Endometrium (tissue), 2 donors: ENCODE results near the gene HINFP.
"Not testable (repeated sequence)": the region's sequence is repeated elsewhere in the genome, so short reads cannot be mapped to it uniquely, and the experiment has no call there.

Experiments
- FAIRE-seq: peaks from 2 replicates; lab custom pipeline; 2012; peaks lifted over from hg19 to GRCh38; lab: Jason Lieb, UNC
- donor health status: control.
- donor health status: control.

HINFP gene

GRCh38 chr11:119155733-119156492 is 34.5 kb downstream of the HINFP start:
- FAIRE-seq, result no peak

- FAIRE-seq, result no peak
Observed at GRCh38 chr11:119156496-119156895, 35.1 kb downstream of the HINFP start.

- FAIRE-seq, result no peak
Observed at GRCh38 chr11:119157063-119157462, 35.7 kb downstream of the HINFP start.

- FAIRE-seq, result no peak
Observed at GRCh38 chr11:119158467-119158866, 37.1 kb downstream of the HINFP start.

GRCh38 chr11:119160151-119160550 is 38.8 kb downstream of the HINFP start:
- FAIRE-seq, result no peak

- FAIRE-seq, result no peak
Observed at GRCh38 chr11:119161871-119162270, 40.5 kb downstream of the HINFP start.

GRCh38 chr11:119166368-119167076 is 45.1 kb downstream of the HINFP start:
- FAIRE-seq, result no peak

- not testable (repeated sequence) for FAIRE-seq
Observed at GRCh38 chr11:119167077-119167458, 45.7 kb downstream of the HINFP start.

- no peak for FAIRE-seq
Observed at GRCh38 chr11:119167933-119168332, 46.6 kb downstream of the HINFP start.

GRCh38 chr11:119168471-119169281 is 47.3 kb downstream of the HINFP start, which contains the start of gene NLRX1:
NLRX1 (plus strand) TSS chr11:119168725; CDS start chr11:119171404, 2,679 bp downstream.
- FAIRE-seq, result no peak

- no peak for FAIRE-seq
Observed at GRCh38 chr11:119169282-119169719, 47.9 kb downstream of the HINFP start.

GRCh38 chr11:119172513-119172912 is 51.1 kb downstream of the HINFP start:
- FAIRE-seq, result no peak

- FAIRE-seq, result no peak
Observed at GRCh38 chr11:119173453-119173852, 52.1 kb downstream of the HINFP start.

- no peak for FAIRE-seq
Observed at GRCh38 chr11:119175493-119176077, 54.2 kb downstream of the HINFP start.

- FAIRE-seq, result no peak
Observed at GRCh38 chr11:119178166-119178680, 56.8 kb downstream of the HINFP start.

- FAIRE-seq, result no peak
Observed at GRCh38 chr11:119179342-119179741, 58.0 kb downstream of the HINFP start.

- FAIRE-seq, result no peak
Observed at GRCh38 chr11:119179983-119180382, 58.6 kb downstream of the HINFP start.

GRCh38 chr11:119180729-119181676 is 59.6 kb downstream of the HINFP start:
- FAIRE-seq, result no peak

- no peak for FAIRE-seq
Observed at GRCh38 chr11:119181677-119182412, 60.5 kb downstream of the HINFP start.

GRCh38 chr11:119184399-119184798 is 63.0 kb downstream of the HINFP start:
- FAIRE-seq, result not testable (repeated sequence)
